Lower lobe of right lung (tissue), 2 donors: Measurements from ENCODE around the gene ARHGAP10. TPM values are rescaled to one million over a fixed set of nuclear protein-coding genes. Genes with fewer than 3 reads are reported as not detected.

Experiments
- ATAC-seq, 2 donors: fragments of 200-7000 bp; cut with Tn5 transposase; one replicate each; pipeline ENCODE4 v1.9.1; 2020 to 2022; ENCODE audit warnings: mild to moderate bottlenecking in 2 of 2, moderate library complexity in 2 of 2
- DNase-seq: peaks from one replicate; pipeline ENCODE4 v3.0.0-alpha.2; 2020
- H3K27ac ChIP-seq: fragments of 200-600 bp; one replicate; pipeline ENCODE4 v1.8.0; 2022
- H3K27me3 ChIP-seq: fragments of 200-600 bp; one replicate; pipeline ENCODE4 v1.8.0; 2022; ENCODE audit warnings: low read depth
- H3K36me3 ChIP-seq: fragments of 200-600 bp; one replicate; pipeline ENCODE4 v1.8.0; 2022; ENCODE audit warnings: mild to moderate bottlenecking
- H3K4me1 ChIP-seq: fragments of 200-600 bp; one replicate; pipeline ENCODE4 v1.8.0; 2022
- H3K4me3 ChIP-seq: fragments of 200-600 bp; one replicate; pipeline ENCODE4 v1.8.0; 2022; ENCODE audit warnings: mild to moderate bottlenecking
- H3K9me3 ChIP-seq: fragments of 200-600 bp; one replicate; pipeline ENCODE4 v1.8.0; 2022
- CTCF ChIP-seq: fragments of 200-600 bp; IDR thresholded peaks from one replicate; pipeline ENCODE4 v1.8.0; 2022; ENCODE audit warnings: antibody characterized with exemption, mild to moderate bottlenecking
- intact Hi-C: fragments of 100-400 bp; cut with DNase I; formaldehyde crosslinking; loops from one replicate; pipeline ENCODE4 v1.11.0; 2022
- total RNA-seq: library from RNA; stranded (reverse); fragmentation: NEBNext Ultra II Directional; extraction: Animal tissue kit (Norgen Biotek cat#: 25700); gene quantifications from one replicate; pipeline ENCODE4 v1.2.1, GENCODE V29; 2021
- donor health status: DM: no; HTN: yes; CAD: no; lungs with severe emphysema.

ARHGAP10 gene
- total RNA-seq, 1 donor from 2014 or later = 26.4 TPM

DNA sequence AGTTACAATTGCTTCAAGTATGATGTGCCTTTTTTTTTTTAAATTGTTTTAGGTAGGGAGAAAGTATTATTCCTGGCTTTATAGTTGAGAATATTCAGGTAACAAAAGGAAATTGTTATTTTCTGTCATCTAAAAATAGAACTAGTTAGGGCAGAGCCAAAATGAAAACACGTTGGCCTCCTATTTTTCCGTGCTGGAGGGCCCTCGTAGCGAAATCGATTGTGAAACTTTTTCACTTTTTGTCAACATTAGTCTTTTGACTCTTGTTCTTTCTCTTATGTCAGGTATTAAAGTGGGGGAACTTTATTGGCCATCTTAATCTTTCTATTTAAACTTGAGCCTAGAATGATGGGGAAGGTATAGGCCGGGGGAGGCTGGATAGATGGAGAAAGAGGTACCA, 104.9 kb downstream of the ARHGAP10 start:
- ATAC-seq = no peak
- H3K27me3 ChIP-seq = no peaks in the 10 kb centered on the region
- H3K9me3 ChIP-seq = no peaks in the 10 kb centered on the region
- H3K27ac ChIP-seq = no peak overlapping the region
- H3K36me3 ChIP-seq = no peaks in the 10 kb centered on the region
- no peak for TF ChIP-seq CTCF
- H3K4me1 ChIP-seq = peaks cover 31% of the 10 kb centered on the region
- H3K4me3 ChIP-seq = no peak overlapping the region
- no peak for DNase-seq
- intact Hi-C loops = no loop called here

DNA sequence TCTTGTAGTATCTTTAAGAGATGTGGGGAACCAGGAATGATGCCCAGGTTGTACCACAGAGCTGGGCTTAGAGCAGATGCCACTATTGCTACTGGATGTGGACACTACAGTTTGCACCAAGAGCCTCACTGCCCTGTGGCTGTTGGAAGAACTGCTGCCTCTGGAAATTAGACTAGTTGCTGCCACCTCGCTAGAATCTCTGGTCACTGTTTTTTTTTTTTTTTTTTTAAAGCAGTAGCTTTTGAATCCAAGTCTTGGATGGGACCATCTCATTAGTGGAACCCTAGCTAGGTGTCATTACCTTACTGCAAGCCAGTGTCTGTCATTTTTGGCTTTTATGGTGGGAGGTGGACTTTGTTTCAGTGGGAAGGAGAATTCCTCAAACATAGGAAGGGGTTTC, 105.5 kb downstream of the ARHGAP10 start:
- intact Hi-C loops = no loop called here
- DNase-seq (no peak), ATAC-seq (peak in 1 of 2 donors; percentile 36)
- peaks cover 28% of the 10 kb centered on the region for H3K4me1 ChIP-seq
- H3K9me3 ChIP-seq = no peaks in the 10 kb centered on the region
- no peak overlapping the region for H3K4me3 ChIP-seq
- TF ChIP-seq CTCF = no peak
- no peaks in the 10 kb centered on the region for H3K27me3 ChIP-seq
- no peaks in the 10 kb centered on the region for H3K36me3 ChIP-seq
- no peak overlapping the region for H3K27ac ChIP-seq

DNA sequence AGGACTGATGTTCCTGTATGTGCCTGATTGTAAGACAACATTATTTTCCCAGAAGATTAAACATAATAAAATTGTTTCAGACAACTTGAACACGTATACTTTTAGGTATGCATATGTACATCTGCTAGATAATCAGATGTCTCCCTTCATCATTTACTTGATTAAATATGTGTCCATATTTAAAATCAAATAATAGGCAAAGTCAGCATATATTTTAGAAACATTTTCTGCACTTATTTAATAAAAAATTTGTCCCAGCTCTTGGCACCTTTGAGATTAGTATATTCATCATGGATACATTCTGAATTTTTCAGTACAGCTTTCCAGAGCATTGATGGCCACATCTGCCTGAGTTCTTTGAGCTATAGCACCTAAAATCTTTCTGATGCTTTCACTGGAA, 106.0 kb downstream of the ARHGAP10 start:
- no peak for DNase-seq
- Histone ChIP-seq H3K36me3 (no peaks in the 10 kb centered on the region), H3K9me3 (no peaks in the 10 kb centered on the region), H3K27ac (no peak overlapping the region), H3K4me1 (peaks cover 23% of the 10 kb centered on the region), H3K4me3 (no peak overlapping the region), H3K27me3 (no peaks in the 10 kb centered on the region)
- TF ChIP-seq CTCF = no peak
- no peak for ATAC-seq
- intact Hi-C loops = no loop called here

GRCh38 chr4:147839200-147839599, 107.3 kb downstream of the ARHGAP10 start:
- H3K4me3 ChIP-seq = no peak overlapping the region
- intact Hi-C loops = no loop called here
- no peak for DNase-seq
- TF ChIP-seq CTCF = no peak
- peaks cover 14% of the 10 kb centered on the region for H3K4me1 ChIP-seq
- no peak for ATAC-seq
- no peaks in the 10 kb centered on the region for H3K27me3 ChIP-seq
- H3K9me3 ChIP-seq = no peaks in the 10 kb centered on the region
- no peaks in the 10 kb centered on the region for H3K36me3 ChIP-seq
- H3K27ac ChIP-seq = no peak overlapping the region

- Histone ChIP-seq H3K9me3 (no peaks in the 10 kb centered on the region), H3K27ac (no peak overlapping the region)
- intact Hi-C loops = no loop called here
Measured at GRCh38 chr4:147839663-147840062, 107.8 kb downstream of the ARHGAP10 start.

More at GRCh38 chr4:147839663-147840062, 107.8 kb downstream of the ARHGAP10 start:
- DNase-seq = no peak
- Histone ChIP-seq H3K4me3 (no peak overlapping the region), H3K36me3 (no peaks in the 10 kb centered on the region), H3K27me3 (no peaks in the 10 kb centered on the region), H3K4me1 (peaks cover 14% of the 10 kb centered on the region)
- no peak for TF ChIP-seq CTCF
- ATAC-seq = no peak
